ENCODE measurements around the gene PSD4.
A peak's percentile ranks its signal among the peaks of the same experiment; 100 is the strongest.

Gene PSD4

DNA sequence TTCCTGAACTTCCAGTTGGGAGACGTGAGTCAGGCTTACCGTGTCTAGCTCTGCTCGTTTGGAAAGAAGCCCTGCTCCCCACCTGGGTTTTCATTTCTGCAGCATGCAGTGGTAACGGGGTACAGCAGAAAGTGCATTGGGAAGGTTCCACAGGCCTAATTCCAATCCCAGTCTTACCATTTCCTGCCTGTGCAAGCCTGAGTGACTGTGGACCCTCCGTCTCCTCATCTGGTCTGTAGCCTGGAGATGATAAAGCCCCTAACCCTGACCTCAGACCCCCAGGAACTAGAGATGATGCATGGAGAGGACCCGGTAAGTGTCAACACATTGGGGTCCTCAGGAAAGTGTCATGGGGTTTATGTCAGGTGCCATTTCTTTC lies 5.8 kb upstream of the PSD4 start:
- Histone ChIP-seq H3K4me3 (ENCODE audit: low read depth in 1 of 2, low read length in 1 of 2) (no peak overlapping the region), H3K9me3 (no peaks in the 10 kb centered on the region), H3K27me3 (no peaks in the 10 kb centered on the region), H3K27ac (peak overlapping the region; percentile 78), H3K36me3 (no peaks in the 10 kb centered on the region), H3K4me1 (ENCODE audit: control insufficient read depth in 1 of 2, insufficient read depth in 1 of 2, low read depth in 1 of 2, low read length in 1 of 2) (peaks cover 42 to 45% of the 10 kb centered on the region in 2 experiments)
- TF ChIP-seq, protein P1, sequence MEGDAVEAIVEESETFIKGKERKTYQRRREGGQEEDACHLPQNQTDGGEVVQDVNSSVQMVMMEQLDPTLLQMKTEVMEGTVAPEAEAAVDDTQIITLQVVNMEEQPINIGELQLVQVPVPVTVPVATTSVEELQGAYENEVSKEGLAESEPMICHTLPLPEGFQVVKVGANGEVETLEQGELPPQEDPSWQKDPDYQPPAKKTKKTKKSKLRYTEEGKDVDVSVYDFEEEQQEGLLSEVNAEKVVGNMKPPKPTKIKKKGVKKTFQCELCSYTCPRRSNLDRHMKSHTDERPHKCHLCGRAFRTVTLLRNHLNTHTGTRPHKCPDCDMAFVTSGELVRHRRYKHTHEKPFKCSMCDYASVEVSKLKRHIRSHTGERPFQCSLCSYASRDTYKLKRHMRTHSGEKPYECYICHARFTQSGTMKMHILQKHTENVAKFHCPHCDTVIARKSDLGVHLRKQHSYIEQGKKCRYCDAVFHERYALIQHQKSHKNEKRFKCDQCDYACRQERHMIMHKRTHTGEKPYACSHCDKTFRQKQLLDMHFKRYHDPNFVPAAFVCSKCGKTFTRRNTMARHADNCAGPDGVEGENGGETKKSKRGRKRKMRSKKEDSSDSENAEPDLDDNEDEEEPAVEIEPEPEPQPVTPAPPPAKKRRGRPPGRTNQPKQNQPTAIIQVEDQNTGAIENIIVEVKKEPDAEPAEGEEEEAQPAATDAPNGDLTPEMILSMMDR (IDR thresholded peaks at IDR 0.05) = no peak

- peak overlapping the region; percentile 78 for H3K27ac ChIP-seq
- TF ChIP-seq, protein P1 (IDR thresholded peaks at IDR 0.05) = no peak
- no peaks in the 10 kb centered on the region for H3K9me3 ChIP-seq
- H3K36me3 ChIP-seq = no peaks in the 10 kb centered on the region
- H3K4me1 ChIP-seq (ENCODE audit: control insufficient read depth in 1 of 2, insufficient read depth in 1 of 2, low read depth in 1 of 2, low read length in 1 of 2) = peaks cover 53 to 54% of the 10 kb centered on the region in 2 experiments
- H3K4me3 ChIP-seq (ENCODE audit: low read depth in 1 of 2, low read length in 1 of 2) = peak overlapping the region in 1 of 2 experiments; percentile 17
- no peaks in the 10 kb centered on the region for H3K27me3 ChIP-seq
Observed at GRCh38 chr2:113169002-113169530, 4.7 kb upstream of the PSD4 start.

DNA sequence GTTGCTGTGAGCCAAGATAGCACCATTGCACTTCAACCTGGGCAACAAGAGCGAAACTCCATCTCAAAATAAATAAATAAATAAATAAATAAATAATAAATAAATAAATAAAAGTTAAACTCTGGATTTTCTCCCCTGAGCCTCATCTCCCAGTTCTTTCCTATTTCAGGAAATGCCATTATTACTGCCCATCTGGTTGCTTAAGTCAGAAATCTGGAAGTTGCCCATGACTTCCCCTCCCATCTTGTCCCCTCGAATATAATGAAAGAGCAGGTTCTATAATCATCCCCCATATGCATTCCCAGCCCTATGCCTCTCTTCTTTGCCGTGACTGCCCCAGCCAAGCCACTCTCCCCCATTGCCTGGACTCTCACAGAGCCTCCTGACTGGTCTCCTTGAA lies 4.2 kb upstream of the PSD4 start:
- TF ChIP-seq, protein P1 (IDR thresholded peaks at IDR 0.05) = no peak
- H3K9me3 ChIP-seq = no peaks in the 10 kb centered on the region
- no peak overlapping the region for H3K4me3 ChIP-seq (ENCODE audit: low read depth in 1 of 2, low read length in 1 of 2)
- peaks cover 54 to 59% of the 10 kb centered on the region in 2 experiments for H3K4me1 ChIP-seq (ENCODE audit: control insufficient read depth in 1 of 2, insufficient read depth in 1 of 2, low read depth in 1 of 2, low read length in 1 of 2)
- no peaks in the 10 kb centered on the region for H3K27me3 ChIP-seq
- no peaks in the 10 kb centered on the region for H3K36me3 ChIP-seq
- peak overlapping the region; percentile 78 for H3K27ac ChIP-seq

- no peaks in the 10 kb centered on the region for H3K27me3 ChIP-seq
- H3K4me1 ChIP-seq (ENCODE audit: control insufficient read depth in 1 of 2, insufficient read depth in 1 of 2, low read depth in 1 of 2, low read length in 1 of 2) = peaks cover 65 to 78% of the 10 kb centered on the region in 2 experiments
- H3K4me3 ChIP-seq (ENCODE audit: low read depth in 1 of 2, low read length in 1 of 2) = no peak overlapping the region
- H3K27ac ChIP-seq = peak overlapping the region; percentile 96
- peaks cover 3% of the 10 kb centered on the region for H3K36me3 ChIP-seq
- TF ChIP-seq, protein P1 (IDR thresholded peaks at IDR 0.05) = no peak
- no peaks in the 10 kb centered on the region for H3K9me3 ChIP-seq
Observed at GRCh38 chr2:113171334-113172075, 2.3 kb upstream of the PSD4 start.

- H3K4me1 ChIP-seq (ENCODE audit: control insufficient read depth in 1 of 2, insufficient read depth in 1 of 2, low read depth in 1 of 2, low read length in 1 of 2) = peaks cover 66 to 79% of the 10 kb centered on the region in 2 experiments
- H3K9me3 ChIP-seq = no peaks in the 10 kb centered on the region
- H3K36me3 ChIP-seq = peaks cover 17% of the 10 kb centered on the region
- H3K4me3 ChIP-seq (ENCODE audit: low read depth in 1 of 2, low read length in 1 of 2) = peak overlapping the region; percentile 84 to 98
- peak overlapping the region; percentile 96 for H3K27ac ChIP-seq
- H3K27me3 ChIP-seq = no peaks in the 10 kb centered on the region
- TF ChIP-seq, protein P1 (IDR thresholded peaks at IDR 0.05) = no peak
Observed at GRCh38 chr2:113172721-113173541, 840 bp upstream of the PSD4 start.
